Stomach (tissue), 9 donors: ENCODE measurements around the gene BBOX1. TPM values are rescaled to one million over a fixed set of nuclear protein-coding genes. Genes with fewer than 3 reads are reported as not detected.

Source experiments
- DNase-seq, 2 donors: peaks; one replicate each; pipeline versions ENCODE4 v3.0.0 to v3.0.0-alpha.2; 2013 to 2019
- H3K27ac ChIP-seq, 5 donors: fragments of 200-600 bp in 4 of 5; sonication (generic) in 4 of 5; one replicate each; pipeline ENCODE4 v1.5.1; 2013 to 2019; ENCODE audit warnings: mild to moderate bottlenecking in 1 of 5, moderate library complexity in 1 of 5
- H3K27me3 ChIP-seq, 3 donors: fragments of 200-600 bp; sonication (generic); one replicate each; pipeline ENCODE4 v1.5.1; 2017 to 2019; ENCODE audit warnings: mixed run types in 1 of 3
- H3K36me3 ChIP-seq, 4 donors: fragments of 200-600 bp; sonication (generic); 1 replicate in 3 of 4; 2 replicates in 1 of 4; pipeline ENCODE4 v1.5.1; 2016 to 2019
- H3K4me1 ChIP-seq, 4 donors: fragments of 200-600 bp; sonication (generic); one replicate each; pipeline ENCODE4 v1.5.1; 2016 to 2019
- H3K4me3 ChIP-seq, 4 donors: fragments of 200-600 bp; sonication (generic) in 3 of 4; one replicate each; pipeline ENCODE4 v1.5.1; 2016 to 2019; ENCODE audit warnings: mild to moderate bottlenecking in 1 of 4
- H3K9me3 ChIP-seq, 4 donors: fragments of 200-600 bp; sonication (generic); one replicate each; pipeline ENCODE4 v1.5.1; 2016 to 2019
- EP300 ChIP-seq: sonication (generic); formaldehyde crosslinking; IDR thresholded peaks from one replicate; pipeline ENCODE4 v1.6.1; 2017; ENCODE audit warnings: antibody characterized with exemption
- POLR2A ChIP-seq, 4 donors: fragments of 450-650 bp; IDR thresholded peaks; one replicate each; pipeline ENCODE4 v1.6.1; 2016; ENCODE audit warnings: antibody characterized with exemption in 4 of 4, control low read depth in 2 of 4, mild to moderate bottlenecking in 1 of 4, moderate library complexity in 1 of 4
- POLR2AphosphoS5 ChIP-seq, 3 donors: sonication (generic); formaldehyde crosslinking; IDR thresholded peaks; one replicate each; pipeline ENCODE4 v1.6.1; 2016; ENCODE audit warnings: antibody characterized with exemption in 3 of 3
- WGBS, 5 donors: extraction: QIAGEN DNeasy Blood & Tissue Kit in 3 of 5; methylation state at CpG; one replicate each; pipeline versions ENCODE4 v1.1.5 to v1.1.7; 2013 to 2018; 5-methylcytosine and 5-hydroxymethylcytosine counted together
- intact Hi-C: fragments of 100-400 bp; cut with DNase I; formaldehyde crosslinking; loops from one replicate; pipeline ENCODE4 v1.15.1; 2023; ENCODE audit warnings: low total_unique reads
- polyA plus RNA-seq, 3 donors: library from polyadenylated mRNA; stranded (reverse); fragments of 200-250 nt; gene quantifications; one replicate each; pipeline ENCODE4 v1.2.3, GENCODE V29; 2013
- total RNA-seq, 5 donors: library from RNA; depleted of rRNA; stranded (reverse); fragments of >200 nt; gene quantifications; one replicate each; pipeline versions ENCODE4 v1.1.0 to v1.2.3, GENCODE V29; 2014 to 2016
- TF ChIP-seq, protein P1 (sequence below), 7 experiments: fragments of 450-650 bp in 4 of 7; fragments of 200-600 bp in 3 of 7; sonication (generic) in 3 of 7; IDR thresholded peaks; one replicate each; pipeline ENCODE4 v1.5.1; 2016 to 2019; ENCODE audit warnings: antibody characterized with exemption in 7 of 7, control low read depth in 2 of 7, mild to moderate bottlenecking in 1 of 7
- donor health status: healthy with polysubstance abuse.
- donor health status: Bipolar disorder and iron deficiency.
- donor health status: healthy.

The BBOX1 gene
- total and polyA plus RNA-seq, 8 donors: 0.31 to 6.7 (median 3.8) TPM; not detected in 3

DNA sequence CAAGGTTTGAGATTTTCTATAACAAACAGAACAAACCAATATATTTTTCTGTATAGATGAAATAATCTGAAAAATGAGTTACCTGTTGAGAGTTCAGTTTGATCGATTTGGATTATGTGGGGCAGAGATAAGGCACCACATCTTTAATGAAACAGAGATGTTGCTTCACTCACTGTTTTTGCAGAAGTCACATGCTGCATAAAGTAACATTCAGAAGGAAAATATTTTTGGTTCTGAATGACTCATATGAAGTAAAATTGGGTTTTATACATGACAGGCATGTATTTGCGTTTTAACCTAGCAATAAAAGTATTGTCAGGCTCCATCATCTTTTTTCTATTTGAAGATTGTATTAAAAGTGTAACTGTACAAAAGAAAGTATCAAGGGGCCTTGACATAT is 77.8 kb downstream of the BBOX1 start:
- Histone ChIP-seq H3K4me1 (no peaks in the 10 kb centered on the region), H3K4me3 (no peak overlapping the region), H3K9me3 (no peaks in the 10 kb centered on the region), H3K36me3 (no peaks in the 10 kb centered on the region), H3K27me3 (no peaks in the 10 kb centered on the region), H3K27ac (no peak overlapping the region)
- intact Hi-C loops: no loop called here
- DNase-seq: no peak
- 79 to 96% (median 87%) methylated on average over 2 of the region's 2 CpGs for WGBS, 5 donors
- TF ChIP-seq POLR2A (IDR thresholded peaks at IDR 0.05): no peak
- no peak for TF ChIP-seq POLR2AphosphoS5 (IDR thresholded peaks at IDR 0.05)
- TF ChIP-seq EP300: no peak
- TF ChIP-seq, protein P1, sequence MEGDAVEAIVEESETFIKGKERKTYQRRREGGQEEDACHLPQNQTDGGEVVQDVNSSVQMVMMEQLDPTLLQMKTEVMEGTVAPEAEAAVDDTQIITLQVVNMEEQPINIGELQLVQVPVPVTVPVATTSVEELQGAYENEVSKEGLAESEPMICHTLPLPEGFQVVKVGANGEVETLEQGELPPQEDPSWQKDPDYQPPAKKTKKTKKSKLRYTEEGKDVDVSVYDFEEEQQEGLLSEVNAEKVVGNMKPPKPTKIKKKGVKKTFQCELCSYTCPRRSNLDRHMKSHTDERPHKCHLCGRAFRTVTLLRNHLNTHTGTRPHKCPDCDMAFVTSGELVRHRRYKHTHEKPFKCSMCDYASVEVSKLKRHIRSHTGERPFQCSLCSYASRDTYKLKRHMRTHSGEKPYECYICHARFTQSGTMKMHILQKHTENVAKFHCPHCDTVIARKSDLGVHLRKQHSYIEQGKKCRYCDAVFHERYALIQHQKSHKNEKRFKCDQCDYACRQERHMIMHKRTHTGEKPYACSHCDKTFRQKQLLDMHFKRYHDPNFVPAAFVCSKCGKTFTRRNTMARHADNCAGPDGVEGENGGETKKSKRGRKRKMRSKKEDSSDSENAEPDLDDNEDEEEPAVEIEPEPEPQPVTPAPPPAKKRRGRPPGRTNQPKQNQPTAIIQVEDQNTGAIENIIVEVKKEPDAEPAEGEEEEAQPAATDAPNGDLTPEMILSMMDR (IDR thresholded peaks at IDR 0.05): no peak

DNA sequence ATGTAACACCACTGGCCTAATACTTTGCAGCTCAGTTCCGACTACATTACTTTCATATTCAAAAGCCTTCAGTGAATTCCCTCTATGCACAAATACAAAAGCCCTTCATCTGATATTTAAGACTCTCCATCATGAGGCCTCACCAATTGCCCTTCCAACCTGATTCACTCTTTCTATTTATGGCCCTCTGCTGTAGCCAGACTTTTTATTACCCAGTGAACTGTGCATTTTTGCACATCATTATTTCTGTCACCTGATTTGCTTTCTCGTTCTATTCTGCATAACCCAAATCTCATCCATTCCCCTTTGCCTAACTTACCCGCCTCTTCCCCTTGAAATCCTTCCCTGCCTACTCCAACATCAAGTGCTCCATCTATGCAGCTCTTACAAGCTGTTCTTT is 78.3 kb downstream of the BBOX1 start:
- TF ChIP-seq POLR2A (IDR thresholded peaks at IDR 0.05) (no peak), POLR2AphosphoS5 (IDR thresholded peaks at IDR 0.05) (no peak), EP300 (no peak)
- TF ChIP-seq, protein P1 (IDR thresholded peaks at IDR 0.05): no peak
- Histone ChIP-seq H3K27me3 (no peaks in the 10 kb centered on the region), H3K27ac (no peak overlapping the region), H3K9me3 (no peaks in the 10 kb centered on the region), H3K4me3 (no peak overlapping the region), H3K36me3 (no peaks in the 10 kb centered on the region), H3K4me1 (no peaks in the 10 kb centered on the region)
- intact Hi-C loops: no loop called here
- no peak for DNase-seq
- 77 to 85% (median 82%) methylated on average over 3 of the region's 3 CpGs for WGBS, 5 donors

DNA sequence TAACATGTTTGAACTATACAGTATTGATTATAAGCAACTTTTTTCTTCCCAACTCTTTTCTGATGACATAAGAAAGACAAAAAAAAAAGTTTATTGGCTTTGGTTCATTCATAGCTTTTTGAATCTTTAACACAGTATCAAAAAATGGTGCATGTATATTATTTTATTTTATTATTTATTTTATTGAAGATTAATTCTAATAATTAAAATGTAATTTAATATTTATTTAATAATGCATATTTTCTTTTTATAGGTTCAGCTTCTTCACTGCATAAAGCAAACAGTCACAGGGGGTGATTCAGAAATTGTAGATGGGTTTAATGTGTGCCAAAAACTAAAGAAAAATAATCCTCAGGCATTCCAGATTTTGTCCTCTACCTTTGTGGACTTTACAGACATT is 78.8 kb downstream of the BBOX1 start:
- TF ChIP-seq EP300 (no peak), POLR2A (IDR thresholded peaks at IDR 0.05) (no peak), POLR2AphosphoS5 (IDR thresholded peaks at IDR 0.05) (no peak)
- TF ChIP-seq, protein P1 (IDR thresholded peaks at IDR 0.05): no peak
- Histone ChIP-seq H3K9me3 (no peaks in the 10 kb centered on the region), H3K27ac (no peak overlapping the region), H3K27me3 (no peaks in the 10 kb centered on the region), H3K36me3 (no peaks in the 10 kb centered on the region), H3K4me3 (no peak overlapping the region), H3K4me1 (no peaks in the 10 kb centered on the region)
- DNase-seq: no peak
- intact Hi-C loops: no loop called here

DNA sequence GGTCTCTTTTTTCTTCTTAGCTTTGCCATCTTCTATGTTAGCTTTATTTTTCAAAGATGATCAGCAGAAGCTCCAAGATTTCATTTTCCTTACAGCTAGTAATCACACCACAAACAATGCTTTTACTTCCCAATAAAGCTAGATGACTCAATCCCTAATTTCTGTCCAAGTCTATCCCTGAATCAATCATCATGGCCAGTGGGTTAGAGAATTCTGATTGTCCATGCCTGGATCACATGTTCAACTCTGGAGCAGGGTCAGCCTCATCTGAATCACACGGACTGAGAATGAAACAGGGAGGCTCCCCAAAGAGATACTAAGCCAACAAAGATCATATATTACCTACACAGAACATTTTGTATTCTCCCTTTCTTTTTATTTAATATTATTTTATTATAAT is 79.6 kb downstream of the BBOX1 start:
- WGBS, 5 donors: 49 to 69% (median 65%) methylated on average over 1 of the region's 1 CpG

More for the DNA sequence above, 79.6 kb downstream of the BBOX1 start:
- Histone ChIP-seq H3K27me3 (no peaks in the 10 kb centered on the region), H3K36me3 (no peaks in the 10 kb centered on the region), H3K9me3 (no peaks in the 10 kb centered on the region), H3K27ac (no peak overlapping the region), H3K4me3 (no peak overlapping the region), H3K4me1 (no peaks in the 10 kb centered on the region)
- DNase-seq: no peak
- intact Hi-C loops: no loop called here
- TF ChIP-seq, protein P1 (IDR thresholded peaks at IDR 0.05): no peak
- TF ChIP-seq EP300 (no peak), POLR2A (IDR thresholded peaks at IDR 0.05) (no peak), POLR2AphosphoS5 (IDR thresholded peaks at IDR 0.05) (no peak)
